Brain microvascular endothelial cell (primary cell): ENCODE results near the gene CROT.

Experiments used
- DNase-seq: peaks from one replicate; pipeline ENCODE4 v3.0.0-alpha.2; 2020
- H3K27ac ChIP-seq: fragments of 250-450 bp; sonication (Bioruptor Pico); 2 replicates; pipeline ENCODE4 v1.5.1; 2020; ENCODE audit warnings: mild to moderate bottlenecking, moderate library complexity
- H3K27me3 ChIP-seq: fragments of 250-450 bp; sonication (Bioruptor Pico); replicated peaks from 2 replicates; pipeline ENCODE4 v1.5.1; 2020; ENCODE audit warnings: mild to moderate bottlenecking
- H3K36me3 ChIP-seq: fragments of 250-450 bp; sonication (Bioruptor Pico); replicated peaks from 2 replicates; pipeline ENCODE4 v1.5.1; 2020; ENCODE audit warnings: mild to moderate bottlenecking
- H3K4me3 ChIP-seq: 2 replicates; pipeline ENCODE4 v1.5.1; 2011; ENCODE audit warnings: low read depth, mild to moderate bottlenecking, control low read depth, low read length, moderate library complexity
- CTCF ChIP-seq: IDR thresholded peaks from 2 replicates; pipeline ENCODE4 v1.5.1; 2011; ENCODE audit warnings: low read depth, mild to moderate bottlenecking, moderate library complexity, low read length, control low read depth, inconsistent platforms; ENCODE audit errors: missing control alignments
- in situ Hi-C: cut with HindIII; loops from 2 replicates; pipeline ENCODE4 v1.10.0; 2017; ENCODE audit warnings: low sequenced_read_pairs, low pct_ligation_motif_present

CROT gene

GRCh38 chr7:87420173-87420572, 74.7 kb downstream of the CROT start:
- DNase-seq = no peak
- H3K27me3 ChIP-seq = no peaks in the 10 kb centered on the region

GRCh38 chr7:87424075-87424474, 78.6 kb downstream of the CROT start:
- TF ChIP-seq CTCF = no peak
- no peaks in the 10 kb centered on the region for H3K27me3 ChIP-seq
- DNase-seq = no peak

More at GRCh38 chr7:87420173-87420572, 74.7 kb downstream of the CROT start:
- Histone ChIP-seq H3K27ac (no peak overlapping the region), H3K36me3 (no peaks in the 10 kb centered on the region), H3K4me3 (no peak overlapping the region)
- no peak for TF ChIP-seq CTCF
- in situ Hi-C loops = loop anchor here (25.0 kb wide), 1 partner anchor 108 kb away; no protein-coding TSS in a partner anchor

GRCh38 chr7:87426160-87426559, 80.7 kb downstream of the CROT start:
- in situ Hi-C loops = no loop called here
- TF ChIP-seq CTCF = no peak
- no peak for DNase-seq

More at GRCh38 chr7:87424075-87424474, 78.6 kb downstream of the CROT start:
- Histone ChIP-seq H3K27ac (no peak overlapping the region), H3K4me3 (no peak overlapping the region), H3K36me3 (no peaks in the 10 kb centered on the region)
- in situ Hi-C loops = loop anchor here (25.0 kb wide), 1 partner anchor 112 kb away; no protein-coding TSS in a partner anchor

GRCh38 chr7:87427288-87427687, 81.8 kb downstream of the CROT start:
- no peak overlapping the region for H3K4me3 ChIP-seq
- no peaks in the 10 kb centered on the region for H3K36me3 ChIP-seq
- H3K27ac ChIP-seq = no peak overlapping the region
- TF ChIP-seq CTCF = no peak
- in situ Hi-C loops = no loop called here
- no peak for DNase-seq
- no peaks in the 10 kb centered on the region for H3K27me3 ChIP-seq

More at GRCh38 chr7:87426160-87426559, 80.7 kb downstream of the CROT start:
- Histone ChIP-seq H3K27ac (no peak overlapping the region), H3K27me3 (no peaks in the 10 kb centered on the region), H3K4me3 (no peak overlapping the region), H3K36me3 (no peaks in the 10 kb centered on the region)

- TF ChIP-seq CTCF = no peak
- in situ Hi-C loops = no loop called here
- no peak for DNase-seq
These were observed 87.1 kb downstream of the CROT start for GRCh38 chr7:87432536-87432935.

GRCh38 chr7:87435546-87435945, 90.1 kb downstream of the CROT start:
- Histone ChIP-seq H3K4me3 (no peak overlapping the region), H3K36me3 (no peaks in the 10 kb centered on the region), H3K27me3 (no peaks in the 10 kb centered on the region), H3K27ac (no peak overlapping the region)
- in situ Hi-C loops = no loop called here
- TF ChIP-seq CTCF = no peak
- no peak for DNase-seq

More at GRCh38 chr7:87432536-87432935, 87.1 kb downstream of the CROT start:
- H3K4me3 ChIP-seq = no peak overlapping the region
- no peaks in the 10 kb centered on the region for H3K27me3 ChIP-seq
- no peak overlapping the region for H3K27ac ChIP-seq
- H3K36me3 ChIP-seq = no peaks in the 10 kb centered on the region
